ENCODE results near the gene TOMT. TPM values are rescaled to one million over a fixed set of nuclear protein-coding genes. Genes with fewer than 3 reads are reported as not detected.

The TOMT gene
- polyA plus RNA-seq, 2 of the 4 experiments (the other 2 are of a cell fraction) = not detected

DNA sequence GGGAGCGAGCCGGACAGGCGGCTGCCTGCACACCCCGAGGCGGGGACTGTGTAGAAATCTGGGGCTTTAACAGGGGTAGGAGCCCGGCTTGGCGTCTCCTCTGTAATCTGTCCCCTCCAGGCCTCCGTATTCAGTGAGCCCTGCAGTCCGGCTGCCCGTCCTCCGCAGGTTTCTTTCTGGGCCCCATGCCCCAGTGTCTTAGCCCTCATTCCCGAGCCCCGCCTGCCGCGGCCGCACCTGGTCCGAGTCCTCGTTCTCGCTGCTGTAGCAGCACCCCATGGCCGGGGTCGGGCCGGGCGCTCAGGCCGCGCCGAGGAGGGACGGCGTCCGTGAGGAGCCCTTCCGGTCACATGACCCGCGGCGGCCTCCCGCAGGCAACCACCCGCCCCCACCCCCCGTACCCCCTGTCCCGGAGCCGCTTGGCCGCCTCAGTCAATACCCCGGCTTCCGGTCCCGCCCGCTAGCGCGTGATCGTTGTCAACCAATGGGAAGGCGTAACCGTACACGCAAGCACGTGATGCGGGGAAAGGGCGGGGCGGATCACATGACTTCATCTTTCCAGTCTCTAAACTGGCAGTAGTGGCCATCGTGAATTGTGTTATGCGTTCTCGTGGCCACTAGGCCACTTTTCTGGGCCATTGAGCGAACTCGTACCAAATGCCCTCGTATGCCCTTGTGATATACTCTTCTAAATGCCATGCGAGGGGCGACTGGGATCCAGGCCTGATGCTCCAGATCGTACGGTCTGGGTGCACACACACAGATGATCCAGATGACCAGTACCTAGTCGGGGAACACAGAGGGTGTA lies 2.6 kb upstream of the TOMT start, which contains the start of gene LAMTOR1 (continued):
- TF ChIP-seq EHF (CRISPR knock-in tag; IDR thresholded peaks at IDR 0.05) (peak; percentile 41; the same call in 1 of the 2 replicates), HOXB5 (CRISPR knock-in tag; IDR thresholded peaks at IDR 0.05) (no peak; the same call in 1 of the 2 replicates), ZSCAN20 (CRISPR knock-in tag; IDR thresholded peaks at IDR 0.05) (peak; percentile 39; the same call in 1 of the 2 replicates), EP300 (IDR thresholded peaks at IDR 0.05) (0 out of 5 replicates have a peak, but pooled peaks of 1 of the 2 experiments have one; percentile 26), FOXS1 (CRISPR knock-in tag; IDR thresholded peaks at IDR 0.05) (no peak), ZFP36 (IDR thresholded peaks at IDR 0.05; ENCODE audit: borderline replicate concordance, partially characterized antibody) (no peak), GATA3 (IDR thresholded peaks at IDR 0.05; ENCODE audit: borderline replicate concordance) (no peak), FOSB (CRISPR knock-in tag; IDR thresholded peaks at IDR 0.05) (no peak), JUN (IDR thresholded peaks at IDR 0.05) (peak; percentile 72 to 98), NFE2L2 (conservative IDR thresholded peaks at IDR 0.05; ENCODE audit: low read length) (no peak), KDM5A (IDR thresholded peaks at IDR 0.05) (peak; percentile 46; the same call in 1 of the 2 replicates), SMC3 (IDR thresholded peaks at IDR 0.05) (no peak), MAX (IDR thresholded peaks at IDR 0.05) (peak; percentile 76), RFX5 (IDR thresholded peaks at IDR 0.05) (no peak), BHLHE40 (IDR thresholded peaks at IDR 0.05; ENCODE audit: low read depth, low read length) (peak; percentile 87), CBX2 (IDR thresholded peaks at IDR 0.05; ENCODE audit: borderline replicate concordance, low read depth) (no peak), FOSL2 (IDR thresholded peaks at IDR 0.05) (no peak), FOSL2 (CRISPR knock-in tag; IDR thresholded peaks at IDR 0.05) (no peak), ESRRA (IDR thresholded peaks at IDR 0.05; ENCODE audit: borderline replicate concordance, low read length) (no peak), MAZ (IDR thresholded peaks at IDR 0.05; ENCODE audit: borderline replicate concordance, low read depth, low read length) (peak; percentile 81), HDAC2 (IDR thresholded peaks at IDR 0.05) (no peak), RCOR1 (IDR thresholded peaks at IDR 0.05; ENCODE audit: low read depth, low read length) (no peak), TFCP2L1 (CRISPR knock-in tag; IDR thresholded peaks at IDR 0.05) (peak; percentile 64; the same call in 1 of the 2 replicates), RNF2 (IDR thresholded peaks at IDR 0.05; ENCODE audit: borderline replicate concordance, low read depth) (no peak), NPAS2 (CRISPR knock-in tag; IDR thresholded peaks at IDR 0.05; ENCODE audit: borderline replicate concordance) (no peak), HEYL (CRISPR knock-in tag; IDR thresholded peaks at IDR 0.05) (0 out of 2 replicates have a peak, but pooled peaks have one; percentile 49), USF2 (IDR thresholded peaks at IDR 0.05) (peak; percentile 99), HOXB13 (CRISPR knock-in tag; IDR thresholded peaks at IDR 0.05; ENCODE audit: low read depth) (peak; percentile 70; the same call in 1 of the 2 replicates), SREBF2 (IDR thresholded peaks at IDR 0.05) (no peak)
- TF ChIP-seq, protein P1, sequence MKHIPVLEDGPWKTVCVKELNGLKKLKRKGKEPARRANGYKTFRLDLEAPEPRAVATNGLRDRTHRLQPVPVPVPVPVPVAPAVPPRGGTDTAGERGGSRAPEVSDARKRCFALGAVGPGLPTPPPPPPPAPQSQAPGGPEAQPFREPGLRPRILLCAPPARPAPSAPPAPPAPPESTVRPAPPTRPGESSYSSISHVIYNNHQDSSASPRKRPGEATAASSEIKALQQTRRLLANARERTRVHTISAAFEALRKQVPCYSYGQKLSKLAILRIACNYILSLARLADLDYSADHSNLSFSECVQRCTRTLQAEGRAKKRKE (CRISPR knock-in tag; IDR thresholded peaks at IDR 0.05; ENCODE audit: low read depth) = no peak
- TF ChIP-seq, protein P2, sequence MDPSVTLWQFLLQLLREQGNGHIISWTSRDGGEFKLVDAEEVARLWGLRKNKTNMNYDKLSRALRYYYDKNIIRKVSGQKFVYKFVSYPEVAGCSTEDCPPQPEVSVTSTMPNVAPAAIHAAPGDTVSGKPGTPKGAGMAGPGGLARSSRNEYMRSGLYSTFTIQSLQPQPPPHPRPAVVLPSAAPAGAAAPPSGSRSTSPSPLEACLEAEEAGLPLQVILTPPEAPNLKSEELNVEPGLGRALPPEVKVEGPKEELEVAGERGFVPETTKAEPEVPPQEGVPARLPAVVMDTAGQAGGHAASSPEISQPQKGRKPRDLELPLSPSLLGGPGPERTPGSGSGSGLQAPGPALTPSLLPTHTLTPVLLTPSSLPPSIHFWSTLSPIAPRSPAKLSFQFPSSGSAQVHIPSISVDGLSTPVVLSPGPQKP (IDR thresholded peaks at IDR 0.05; ENCODE audit: low read depth, low read length) = no peak
- TF ChIP-seq, protein P3, sequence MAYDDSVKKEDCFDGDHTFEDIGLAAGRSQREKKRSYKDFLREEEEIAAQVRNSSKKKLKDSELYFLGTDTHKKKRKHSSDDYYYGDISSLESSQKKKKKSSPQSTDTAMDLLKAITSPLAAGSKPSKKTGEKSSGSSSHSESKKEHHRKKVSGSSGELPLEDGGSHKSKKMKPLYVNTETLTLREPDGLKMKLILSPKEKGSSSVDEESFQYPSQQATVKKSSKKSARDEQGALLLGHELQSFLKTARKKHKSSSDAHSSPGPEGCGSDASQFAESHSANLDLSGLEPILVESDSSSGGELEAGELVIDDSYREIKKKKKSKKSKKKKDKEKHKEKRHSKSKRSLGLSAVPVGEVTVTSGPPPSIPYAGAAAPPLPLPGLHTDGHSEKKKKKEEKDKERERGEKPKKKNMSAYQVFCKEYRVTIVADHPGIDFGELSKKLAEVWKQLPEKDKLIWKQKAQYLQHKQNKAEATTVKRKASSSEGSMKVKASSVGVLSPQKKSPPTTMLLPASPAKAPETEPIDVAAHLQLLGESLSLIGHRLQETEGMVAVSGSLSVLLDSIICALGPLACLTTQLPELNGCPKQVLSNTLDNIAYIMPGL (CRISPR knock-in tag; IDR thresholded peaks at IDR 0.05; ENCODE audit: borderline replicate concordance) = no peak
- TF ChIP-seq, protein P4, sequence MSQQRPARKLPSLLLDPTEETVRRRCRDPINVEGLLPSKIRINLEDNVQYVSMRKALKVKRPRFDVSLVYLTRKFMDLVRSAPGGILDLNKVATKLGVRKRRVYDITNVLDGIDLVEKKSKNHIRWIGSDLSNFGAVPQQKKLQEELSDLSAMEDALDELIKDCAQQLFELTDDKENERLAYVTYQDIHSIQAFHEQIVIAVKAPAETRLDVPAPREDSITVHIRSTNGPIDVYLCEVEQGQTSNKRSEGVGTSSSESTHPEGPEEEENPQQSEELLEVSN (IDR thresholded peaks at IDR 0.05; ENCODE audit: borderline replicate concordance, low read depth) = peak; percentile 43; the same call in 1 of the 2 replicates
- TF ChIP-seq, protein P5, sequence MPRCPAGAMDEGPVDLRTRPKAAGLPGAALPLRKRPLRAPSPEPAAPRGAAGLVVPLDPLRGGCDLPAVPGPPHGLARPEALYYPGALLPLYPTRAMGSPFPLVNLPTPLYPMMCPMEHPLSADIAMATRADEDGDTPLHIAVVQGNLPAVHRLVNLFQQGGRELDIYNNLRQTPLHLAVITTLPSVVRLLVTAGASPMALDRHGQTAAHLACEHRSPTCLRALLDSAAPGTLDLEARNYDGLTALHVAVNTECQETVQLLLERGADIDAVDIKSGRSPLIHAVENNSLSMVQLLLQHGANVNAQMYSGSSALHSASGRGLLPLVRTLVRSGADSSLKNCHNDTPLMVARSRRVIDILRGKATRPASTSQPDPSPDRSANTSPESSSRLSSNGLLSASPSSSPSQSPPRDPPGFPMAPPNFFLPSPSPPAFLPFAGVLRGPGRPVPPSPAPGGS (IDR thresholded peaks at IDR 0.05) = peak; percentile 68; the same call in 1 of the 3 replicates
- TF ChIP-seq, protein P6, sequence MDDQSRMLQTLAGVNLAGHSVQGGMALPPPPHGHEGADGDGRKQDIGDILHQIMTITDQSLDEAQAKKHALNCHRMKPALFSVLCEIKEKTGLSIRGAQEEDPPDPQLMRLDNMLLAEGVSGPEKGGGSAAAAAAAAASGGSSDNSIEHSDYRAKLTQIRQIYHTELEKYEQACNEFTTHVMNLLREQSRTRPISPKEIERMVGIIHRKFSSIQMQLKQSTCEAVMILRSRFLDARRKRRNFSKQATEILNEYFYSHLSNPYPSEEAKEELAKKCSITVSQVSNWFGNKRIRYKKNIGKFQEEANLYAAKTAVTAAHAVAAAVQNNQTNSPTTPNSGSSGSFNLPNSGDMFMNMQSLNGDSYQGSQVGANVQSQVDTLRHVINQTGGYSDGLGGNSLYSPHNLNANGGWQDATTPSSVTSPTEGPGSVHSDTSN (IDR thresholded peaks at IDR 0.05) = no peak; the same call in 1 of the 2 replicates
